Breast epithelium (tissue), 3 donors: ENCODE results near the gene RRAGD.

Experiments used
- CTCF ChIP-seq, 3 donors: fragments of 450-650 bp; IDR thresholded peaks; one replicate each; pipeline ENCODE4 v1.5.1; 2016 to 2017; ENCODE audit warnings: antibody characterized with exemption in 3 of 3, mild to moderate bottlenecking in 3 of 3, moderate library complexity in 3 of 3
- POLR2A ChIP-seq: fragments of 450-650 bp; IDR thresholded peaks from one replicate; pipeline ENCODE4 v1.6.1; 2016; ENCODE audit warnings: antibody characterized with exemption, mild to moderate bottlenecking, moderate library complexity

GRCh38 chr6:89339565-89339964, 72.5 kb downstream of the RRAGD start:
- TF ChIP-seq POLR2A (no peak), CTCF (IDR thresholded peaks at IDR 0.05) (no peak)
